Stomach smooth muscle (tissue), 2 donors: Measurements from ENCODE around the gene LLPH.
A peak's percentile ranks its signal among the peaks of the same experiment; 100 is the strongest.

Experiments used
- H3K27ac ChIP-seq: one replicate; pipeline ENCODE4 v1.7.0; 2013; ENCODE audit warnings: mild to moderate bottlenecking, low read length, inconsistent platforms
- H3K27me3 ChIP-seq, 2 donors: one replicate each; pipeline ENCODE4 v1.7.0; 2013; ENCODE audit warnings: low read length in 2 of 2; ENCODE audit not compliant: insufficient read depth in 2 of 2, control insufficient read depth in 1 of 2
- H3K36me3 ChIP-seq, 2 donors: one replicate each; pipeline ENCODE4 v1.7.0; 2013; ENCODE audit warnings: low read length in 2 of 2; ENCODE audit not compliant: control insufficient read depth in 2 of 2, insufficient read depth in 2 of 2
- H3K4me1 ChIP-seq: one replicate; pipeline ENCODE4 v1.7.0; 2013; ENCODE audit warnings: low read length; ENCODE audit not compliant: control insufficient read depth, insufficient read depth
- H3K4me3 ChIP-seq, 2 donors: one replicate each; pipeline ENCODE4 v1.7.0; 2013; ENCODE audit warnings: low read length in 2 of 2
- H3K9ac ChIP-seq, 2 donors: one replicate each; pipeline ENCODE4 v1.7.0; 2013; ENCODE audit warnings: low read length in 2 of 2, mild to moderate bottlenecking in 1 of 2
- H3K9me3 ChIP-seq, 2 donors: one replicate each; pipeline ENCODE4 v1.7.0; 2013; ENCODE audit warnings: low read length in 2 of 2; ENCODE audit not compliant: control insufficient read depth in 2 of 2
- donor health status: healthy.
- donor health status: Pancreatic carcinoma.

The LLPH gene

GRCh38 chr12:66142826-66143225 lies 12.3 kb upstream of the LLPH start:
- H3K9ac ChIP-seq, result no peak overlapping the region
- peaks cover 15 to 32% of the 10 kb centered on the region in 2 donors for H3K36me3 ChIP-seq
- H3K9me3 ChIP-seq, result peaks cover 0 to 11% of the 10 kb centered on the region in 2 donors
- H3K27me3 ChIP-seq, result no peaks in the 10 kb centered on the region
- H3K4me3 ChIP-seq, result no peak overlapping the region
- H3K4me1 ChIP-seq, result no peaks in the 10 kb centered on the region
- no peak overlapping the region for H3K27ac ChIP-seq

DNA sequence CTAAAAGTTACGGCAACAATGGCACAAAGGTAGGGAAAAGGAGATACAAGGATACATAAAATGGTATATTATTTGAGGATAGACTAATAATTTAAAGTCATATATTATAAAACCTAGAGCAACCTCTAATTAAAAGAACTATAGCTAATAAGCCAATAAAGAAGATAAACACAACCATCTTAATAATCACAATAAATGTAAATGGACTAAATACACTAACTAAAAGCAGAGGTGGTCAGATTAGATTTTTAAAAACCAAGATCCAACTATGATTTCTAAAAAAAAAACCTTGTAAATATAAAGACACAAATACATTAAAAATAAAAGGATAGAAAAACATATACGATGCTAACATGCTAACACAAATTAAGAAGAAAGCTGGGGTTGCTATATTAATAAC lies 10.7 kb upstream of the LLPH start:
- no peak overlapping the region for H3K27ac ChIP-seq
- H3K36me3 ChIP-seq, result peaks cover 13 to 35% of the 10 kb centered on the region in 2 donors

GRCh38 chr12:66140731-66141130 lies 10.2 kb upstream of the LLPH start:
- no peaks in the 10 kb centered on the region for H3K27me3 ChIP-seq
- peaks cover 0 to 11% of the 10 kb centered on the region in 2 donors for H3K9me3 ChIP-seq
- no peak overlapping the region for H3K27ac ChIP-seq
- no peaks in the 10 kb centered on the region for H3K4me1 ChIP-seq
- H3K9ac ChIP-seq, result no peak overlapping the region
- peaks cover 10 to 31% of the 10 kb centered on the region in 2 donors for H3K36me3 ChIP-seq
- H3K4me3 ChIP-seq, result no peak overlapping the region

More for the DNA sequence above, 10.7 kb upstream of the LLPH start:
- H3K27me3 ChIP-seq, result no peaks in the 10 kb centered on the region
- H3K9me3 ChIP-seq, result peaks cover 0 to 11% of the 10 kb centered on the region in 2 donors
- no peaks in the 10 kb centered on the region for H3K4me1 ChIP-seq
- H3K9ac ChIP-seq, result no peak overlapping the region
- H3K4me3 ChIP-seq, result no peak overlapping the region

DNA sequence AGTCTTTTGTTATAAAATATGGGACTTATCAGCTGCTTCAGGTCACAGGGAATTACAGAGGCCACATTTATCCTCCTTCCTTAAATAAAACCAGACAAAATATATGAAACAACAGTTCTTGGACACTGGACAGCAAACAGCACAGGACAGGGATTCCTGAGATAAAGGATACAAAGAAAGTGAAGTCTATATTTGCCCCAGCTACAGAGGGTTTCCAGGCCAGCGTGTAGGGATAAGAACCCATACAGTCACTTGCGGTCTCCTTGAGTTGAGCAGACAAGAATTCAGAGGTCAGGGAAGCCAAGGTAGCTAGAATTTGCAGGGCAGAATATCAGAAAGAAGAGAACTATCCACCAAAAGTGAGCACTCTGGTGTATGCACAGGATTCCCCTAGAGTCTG lies 8.8 kb upstream of the LLPH start:
- Histone ChIP-seq H3K9ac (no peak overlapping the region), H3K4me1 (no peaks in the 10 kb centered on the region), H3K27ac (no peak overlapping the region), H3K9me3 (peaks cover 0 to 11% of the 10 kb centered on the region in 2 donors), H3K36me3 (peaks cover 10 to 31% of the 10 kb centered on the region in 2 donors), H3K27me3 (no peaks in the 10 kb centered on the region), H3K4me3 (no peak overlapping the region)

- no peak overlapping the region for H3K9ac ChIP-seq
- H3K4me3 ChIP-seq, result no peak overlapping the region
- H3K9me3 ChIP-seq, result peaks cover 0 to 11% of the 10 kb centered on the region in 2 donors
- no peak overlapping the region for H3K27ac ChIP-seq
- peaks cover 10 to 27% of the 10 kb centered on the region in 2 donors for H3K36me3 ChIP-seq
- no peaks in the 10 kb centered on the region for H3K4me1 ChIP-seq
- no peaks in the 10 kb centered on the region for H3K27me3 ChIP-seq
Observed at GRCh38 chr12:66137937-66138336, 7.4 kb upstream of the LLPH start.

GRCh38 chr12:66132408-66132807 lies 1.9 kb upstream of the LLPH start:
- no peak overlapping the region for H3K9ac ChIP-seq
- H3K27ac ChIP-seq, result no peak overlapping the region

GRCh38 chr12:66131067-66131688 lies 628 bp upstream of the LLPH start:
- H3K9ac ChIP-seq, result peak overlapping the region; percentile 83 to 89
- H3K27ac ChIP-seq, result peak overlapping the region; percentile 37
- H3K9me3 ChIP-seq, result no peaks in the 10 kb centered on the region
- peaks cover 7% of the 10 kb centered on the region for H3K4me1 ChIP-seq
- H3K36me3 ChIP-seq, result peaks cover 7 to 11% of the 10 kb centered on the region in 2 donors
- H3K4me3 ChIP-seq, result peak overlapping the region; percentile 87 to 99
- no peaks in the 10 kb centered on the region for H3K27me3 ChIP-seq

More at GRCh38 chr12:66132408-66132807, 1.9 kb upstream of the LLPH start:
- H3K27me3 ChIP-seq, result no peaks in the 10 kb centered on the region
- H3K9me3 ChIP-seq, result no peaks in the 10 kb centered on the region
- peaks cover 4% of the 10 kb centered on the region in 2 donors for H3K36me3 ChIP-seq
- peaks cover 7% of the 10 kb centered on the region for H3K4me1 ChIP-seq
- no peak overlapping the region for H3K4me3 ChIP-seq

GRCh38 chr12:66129934-66130266 lies 650 bp downstream of the LLPH start:
- H3K9ac ChIP-seq, result peak overlapping the region; percentile 83 to 89
- no peaks in the 10 kb centered on the region for H3K9me3 ChIP-seq
- H3K27ac ChIP-seq, result peak overlapping the region; percentile 37
- peaks cover 7 to 13% of the 10 kb centered on the region in 2 donors for H3K36me3 ChIP-seq
- H3K27me3 ChIP-seq, result no peaks in the 10 kb centered on the region
- H3K4me3 ChIP-seq, result peak overlapping the region; percentile 87 to 99
- H3K4me1 ChIP-seq, result peaks cover 7% of the 10 kb centered on the region

DNA sequence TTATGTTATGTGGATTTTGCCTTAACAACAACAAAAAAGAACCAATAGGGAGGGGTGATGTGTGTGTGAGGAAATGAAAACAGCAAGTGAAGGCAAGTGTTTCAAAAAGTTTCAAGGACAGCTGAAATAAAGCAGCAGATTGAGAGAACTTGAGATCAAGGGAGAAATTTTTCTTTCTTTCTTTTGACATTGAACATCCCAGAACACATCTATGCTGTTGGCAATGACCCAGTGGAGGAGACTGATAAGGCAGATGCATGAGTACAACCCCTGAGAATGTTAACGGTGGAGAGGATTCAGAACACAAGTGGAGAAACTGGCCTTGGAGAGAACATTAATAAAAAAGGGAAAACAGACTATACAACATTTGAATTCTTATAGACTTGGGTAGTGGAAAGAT lies 2.9 kb downstream of the LLPH start:
- no peak overlapping the region for H3K27ac ChIP-seq
- no peak overlapping the region for H3K4me3 ChIP-seq
- H3K27me3 ChIP-seq, result no peaks in the 10 kb centered on the region
- H3K9ac ChIP-seq, result no peak overlapping the region
- no peaks in the 10 kb centered on the region for H3K9me3 ChIP-seq
- peaks cover 7% of the 10 kb centered on the region for H3K4me1 ChIP-seq
- peaks cover 22 to 23% of the 10 kb centered on the region in 2 donors for H3K36me3 ChIP-seq

DNA sequence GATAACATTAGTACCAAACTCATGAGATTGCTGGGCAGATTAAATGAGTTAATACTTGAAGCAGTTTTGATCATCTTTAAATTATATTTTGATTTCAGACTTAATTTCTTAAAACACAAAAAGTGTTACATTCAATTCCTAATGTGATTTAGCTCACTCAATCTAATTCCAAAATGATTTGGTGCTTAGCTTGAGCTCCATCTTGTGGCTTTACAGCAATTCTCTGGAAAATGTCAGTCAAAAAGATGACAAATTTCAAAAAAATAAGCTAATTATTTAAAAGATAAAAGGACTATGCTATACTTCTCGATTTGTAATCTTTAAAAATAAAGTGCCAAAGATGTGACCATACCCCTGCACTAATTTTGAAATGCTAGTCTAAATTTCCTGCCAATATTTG lies 10.1 kb downstream of the LLPH start:
- H3K27ac ChIP-seq, result no peak overlapping the region
- H3K9me3 ChIP-seq, result no peaks in the 10 kb centered on the region
- no peak overlapping the region for H3K4me3 ChIP-seq
- no peak overlapping the region for H3K9ac ChIP-seq
- H3K27me3 ChIP-seq, result no peaks in the 10 kb centered on the region
- peaks cover 14 to 21% of the 10 kb centered on the region in 2 donors for H3K36me3 ChIP-seq
- H3K4me1 ChIP-seq, result no peaks in the 10 kb centered on the region

DNA sequence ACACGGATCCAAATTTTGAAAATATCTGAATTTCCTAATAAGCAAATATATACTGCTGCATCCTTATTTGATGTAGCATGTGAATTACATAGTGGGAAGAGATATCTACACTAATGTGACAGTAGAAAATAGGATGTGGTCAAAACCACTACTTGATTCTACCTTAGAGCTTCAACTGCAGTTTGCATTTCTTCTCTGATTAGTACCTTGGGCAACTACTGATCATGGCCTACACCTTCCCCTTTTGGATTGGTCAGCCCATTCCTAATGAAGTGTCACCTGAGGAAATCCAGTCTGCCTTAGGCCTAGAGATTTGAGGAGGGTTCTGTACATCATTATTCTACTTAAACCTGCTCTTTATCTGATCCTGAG lies 10.7 kb downstream of the LLPH start:
- H3K4me1 ChIP-seq, result no peaks in the 10 kb centered on the region
- no peak overlapping the region for H3K4me3 ChIP-seq
- no peaks in the 10 kb centered on the region for H3K27me3 ChIP-seq
- no peak overlapping the region for H3K9ac ChIP-seq
- no peaks in the 10 kb centered on the region for H3K9me3 ChIP-seq
- no peak overlapping the region for H3K27ac ChIP-seq
- peaks cover 14 to 20% of the 10 kb centered on the region in 2 donors for H3K36me3 ChIP-seq
